DOHH2 (cell line): ENCODE results near the gene H2BW1.

ENCODE experiments used
- CTCF ChIP-seq: fragments of 200-600 bp; sonication (generic); IDR thresholded peaks from one replicate; pipeline ENCODE4 v1.5.1; 2014; ENCODE audit warnings: antibody characterized with exemption, mild to moderate bottlenecking, low read depth, low read length; ENCODE audit not compliant: poor library complexity, severe bottlenecking
- EZH2phosphoT487 ChIP-seq: fragments of 200-600 bp; sonication (generic); IDR thresholded peaks from 2 replicates; pipeline ENCODE4 v1.6.1; 2017; ENCODE audit warnings: borderline replicate concordance, mild to moderate bottlenecking, antibody characterized with exemption, low read length, moderate library complexity, mixed read lengths

DNA sequence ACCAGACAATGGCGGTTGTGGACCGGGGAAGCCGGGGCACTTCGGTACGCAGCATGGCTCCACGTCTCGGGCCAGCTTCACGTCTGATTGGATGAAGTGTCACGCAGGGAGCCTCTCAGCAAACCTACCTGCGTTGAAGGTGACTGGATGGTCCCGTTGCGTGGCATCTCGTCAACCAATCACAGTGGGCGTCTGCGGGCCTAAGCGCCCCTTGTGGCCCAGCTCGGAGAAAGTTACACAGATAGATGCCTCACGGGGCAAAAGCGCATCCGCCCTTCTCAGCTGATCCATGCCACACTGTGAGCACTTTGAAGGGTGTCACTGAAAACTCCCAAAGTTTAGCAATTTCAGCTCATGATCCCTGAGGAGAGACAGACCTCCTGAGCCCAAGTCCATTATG is at the start of gene H2BW1:
- TF ChIP-seq CTCF (no peak), EZH2phosphoT487 (no peak)
